ENCODE data around the gene KCTD11.
"Not testable (repeated sequence)": the region's sequence is repeated elsewhere in the genome, so short reads cannot be mapped to it uniquely, and the experiment has no call there.

Gene KCTD11

GRCh38 chr17:7346761-7347614, 5.0 kb upstream of the KCTD11 start:
- no peak for DNase-seq (ENCODE audit: low spot score)

- DNase-seq (ENCODE audit: low spot score) = no peak
These were observed 4.1 kb upstream of the KCTD11 start for GRCh38 chr17:7347630-7348477.

- DNase-seq (ENCODE audit: low spot score) = peak; percentile 53
These were observed 3.3 kb upstream of the KCTD11 start for GRCh38 chr17:7348478-7349242.

GRCh38 chr17:7352503-7352889, 534 bp downstream of the KCTD11 start:
- no peak for DNase-seq (ENCODE audit: low spot score)

- no peak for DNase-seq (ENCODE audit: low spot score)
These were observed 1.1 kb downstream of the KCTD11 start for GRCh38 chr17:7352910-7353635.

GRCh38 chr17:7354262-7354843, 2.4 kb downstream of the KCTD11 start:
- peak; percentile 31 for DNase-seq (ENCODE audit: low spot score)

- DNase-seq (ENCODE audit: low spot score) = peak; percentile 33
These were observed 3.1 kb downstream of the KCTD11 start, which contains the start of gene TMEM95 for GRCh38 chr17:7355053-7355452. Gene TMEM95, plus strand, starts transcription at chr17:7355156. Its CDS starts 49 bp downstream, at chr17:7355205.

- no peak for DNase-seq (ENCODE audit: low spot score)
These were observed 3.6 kb downstream of the KCTD11 start for GRCh38 chr17:7355573-7355972.

- DNase-seq (ENCODE audit: low spot score) = peak; percentile 85
These were observed 4.1 kb downstream of the KCTD11 start for GRCh38 chr17:7356072-7356549.

- no peak for DNase-seq (ENCODE audit: low spot score)
These were observed 4.8 kb downstream of the KCTD11 start for GRCh38 chr17:7356756-7357155.

GRCh38 chr17:7357381-7357780, 5.4 kb downstream of the KCTD11 start:
- DNase-seq (ENCODE audit: low spot score) = no peak

- DNase-seq (ENCODE audit: low spot score) = no peak
These were observed 9.9 kb downstream of the KCTD11 start for GRCh38 chr17:7361906-7362305.

GRCh38 chr17:7363311-7363710, 11.3 kb downstream of the KCTD11 start:
- DNase-seq (ENCODE audit: low spot score) = no peak

GRCh38 chr17:7365963-7366362, 14.0 kb downstream of the KCTD11 start:
- not testable (repeated sequence) for DNase-seq (ENCODE audit: low spot score)

- DNase-seq (ENCODE audit: low spot score) = no peak
These were observed 15.1 kb downstream of the KCTD11 start for GRCh38 chr17:7367083-7367482.

- no peak for DNase-seq (ENCODE audit: low spot score)
These were observed 16.1 kb downstream of the KCTD11 start for GRCh38 chr17:7367918-7368598.

GRCh38 chr17:7368599-7368994, 16.6 kb downstream of the KCTD11 start:
- not testable (repeated sequence) for DNase-seq (ENCODE audit: low spot score)

- no peak for DNase-seq (ENCODE audit: low spot score)
These were observed 17.9 kb downstream of the KCTD11 start for GRCh38 chr17:7369825-7370224.

- no peak for DNase-seq (ENCODE audit: low spot score)
These were observed 18.9 kb downstream of the KCTD11 start for GRCh38 chr17:7370853-7371252.

- DNase-seq (ENCODE audit: low spot score) = no peak
These were observed 22.4 kb downstream of the KCTD11 start for GRCh38 chr17:7374353-7374752.
